ENCODE measurements around the gene KCNH1. TPM values are rescaled to one million over a fixed set of nuclear protein-coding genes. Genes with fewer than 3 reads are reported as not detected.

The KCNH1 gene
- total RNA-seq, 1 donor from 2014 or later, result not detected

DNA sequence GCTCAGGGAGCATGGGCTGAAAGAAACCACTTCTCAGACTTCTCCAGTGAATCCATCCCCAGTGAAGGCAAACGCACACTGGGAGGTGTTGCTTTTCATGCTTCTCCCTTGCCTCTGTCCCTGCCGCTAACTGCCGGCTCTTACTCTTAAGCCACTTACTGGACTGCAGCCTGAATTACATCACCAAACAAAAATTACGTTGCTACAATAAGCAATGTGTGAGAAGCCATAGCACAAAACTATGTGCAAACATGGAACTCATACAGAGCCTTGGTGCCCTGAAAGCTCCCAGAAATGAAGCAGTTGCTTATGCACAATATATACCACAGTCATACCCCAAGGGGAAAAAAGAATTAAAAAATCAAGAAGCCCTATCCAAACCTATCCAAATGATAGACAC, 375.2 kb downstream of the KCNH1 start:
- Mint-ChIP-seq H3K36me3 (ENCODE audit: low read depth) (no peaks in the 10 kb centered on the region), H3K4me1 (no peaks in the 10 kb centered on the region), H3K27ac (no peak overlapping the region), H3K9me3 (no peaks in the 10 kb centered on the region), H3K27me3 (peaks cover 6% of the 10 kb centered on the region), H3K4me3 (no peak overlapping the region)
- intact Hi-C loops (cut with micrococcal nuclease), result no loop called here
- no peak for DNase-seq

DNA sequence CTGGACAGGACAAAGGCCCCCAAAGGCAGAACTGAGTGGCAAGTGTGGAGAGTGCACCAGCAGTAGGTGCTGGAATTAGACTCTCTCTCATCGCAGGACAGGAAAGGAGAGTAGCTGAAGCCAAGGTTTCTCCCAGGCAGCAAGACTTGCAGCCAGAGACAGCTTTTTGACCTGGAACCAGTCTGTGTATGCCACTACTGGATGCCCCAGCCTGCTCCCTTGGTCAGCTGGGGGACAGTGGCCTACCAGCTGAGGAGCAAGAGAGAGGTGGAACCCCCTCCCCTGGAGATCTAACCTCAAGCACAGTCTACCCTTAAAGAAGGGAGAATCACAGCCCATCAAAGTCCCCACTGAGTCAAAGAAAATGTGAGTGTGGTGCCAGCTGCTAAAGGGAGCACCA, 375.7 kb downstream of the KCNH1 start:
- DNase-seq, result no peak
- Mint-ChIP-seq H3K4me3 (no peak overlapping the region), H3K27me3 (peaks cover 4% of the 10 kb centered on the region), H3K9me3 (no peaks in the 10 kb centered on the region), H3K36me3 (ENCODE audit: low read depth) (no peaks in the 10 kb centered on the region), H3K27ac (no peak overlapping the region), H3K4me1 (no peaks in the 10 kb centered on the region)
- intact Hi-C loops (cut with micrococcal nuclease), result no loop called here

DNA sequence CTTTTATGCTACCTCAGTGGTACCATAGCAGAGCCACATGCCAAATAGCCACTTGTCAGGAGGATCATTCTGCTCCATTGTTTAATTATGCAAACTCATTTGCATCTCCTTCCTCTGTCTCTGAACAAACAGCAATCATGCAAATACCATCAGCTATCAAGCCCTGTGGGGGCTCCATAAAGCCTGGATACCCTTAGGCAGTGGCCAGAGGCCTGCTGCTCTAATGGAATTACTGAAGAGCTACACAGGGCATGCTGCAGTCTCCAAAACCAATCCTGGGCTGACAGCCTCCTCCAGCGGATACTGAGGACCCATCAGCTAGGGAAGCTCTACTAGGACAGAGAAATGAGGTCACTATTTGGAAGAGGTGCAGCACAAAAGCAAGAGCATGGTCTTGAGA, 376.3 kb downstream of the KCNH1 start:
- H3K9me3 Mint-ChIP-seq, result no peaks in the 10 kb centered on the region
- H3K4me3 Mint-ChIP-seq, result no peak overlapping the region
- no peak overlapping the region for H3K27ac Mint-ChIP-seq
- no peaks in the 10 kb centered on the region for H3K4me1 Mint-ChIP-seq
- no peaks in the 10 kb centered on the region for H3K36me3 Mint-ChIP-seq (ENCODE audit: low read depth)
- intact Hi-C loops (cut with micrococcal nuclease), result no loop called here
- H3K27me3 Mint-ChIP-seq, result peaks cover 4% of the 10 kb centered on the region
- no peak for DNase-seq

DNA sequence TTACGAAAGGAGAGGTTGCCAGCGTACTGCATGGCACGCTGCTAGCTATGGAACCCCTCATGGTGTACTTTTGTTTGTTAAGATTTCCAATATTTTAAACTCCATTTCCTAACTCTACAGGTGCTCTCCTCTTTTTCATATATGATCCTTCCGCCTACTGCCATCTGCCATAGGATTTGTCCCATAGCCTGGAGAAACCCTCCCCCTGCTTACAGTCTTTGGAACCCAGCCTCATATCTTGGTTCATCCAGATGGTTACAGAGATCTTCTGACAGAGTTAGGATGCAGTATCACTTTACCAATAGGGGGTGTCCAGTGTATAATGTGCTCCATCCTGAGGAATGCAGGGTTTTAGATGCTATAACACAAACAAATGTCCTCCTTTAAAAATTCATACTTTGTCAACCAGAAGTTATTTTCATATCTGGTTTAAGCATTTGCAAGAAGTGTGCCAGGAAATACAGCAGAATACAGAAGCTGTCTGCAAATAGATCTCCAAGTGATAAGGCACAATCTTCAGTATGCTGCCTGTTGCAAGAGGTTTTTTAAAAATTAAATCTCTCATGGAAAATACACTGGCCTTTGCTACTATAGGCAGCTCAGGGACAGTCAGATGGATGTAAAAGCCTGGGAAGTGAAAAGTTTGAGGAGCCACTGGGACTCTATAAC, 377.8 kb downstream of the KCNH1 start:
- intact Hi-C loops (cut with micrococcal nuclease), result no loop called here
- H3K4me1 Mint-ChIP-seq, result no peaks in the 10 kb centered on the region
- no peak overlapping the region for H3K4me3 Mint-ChIP-seq
- DNase-seq, result no peak
- H3K36me3 Mint-ChIP-seq (ENCODE audit: low read depth), result no peaks in the 10 kb centered on the region
- H3K27ac Mint-ChIP-seq, result no peak overlapping the region
- no peaks in the 10 kb centered on the region for H3K27me3 Mint-ChIP-seq
- no peaks in the 10 kb centered on the region for H3K9me3 Mint-ChIP-seq

DNA sequence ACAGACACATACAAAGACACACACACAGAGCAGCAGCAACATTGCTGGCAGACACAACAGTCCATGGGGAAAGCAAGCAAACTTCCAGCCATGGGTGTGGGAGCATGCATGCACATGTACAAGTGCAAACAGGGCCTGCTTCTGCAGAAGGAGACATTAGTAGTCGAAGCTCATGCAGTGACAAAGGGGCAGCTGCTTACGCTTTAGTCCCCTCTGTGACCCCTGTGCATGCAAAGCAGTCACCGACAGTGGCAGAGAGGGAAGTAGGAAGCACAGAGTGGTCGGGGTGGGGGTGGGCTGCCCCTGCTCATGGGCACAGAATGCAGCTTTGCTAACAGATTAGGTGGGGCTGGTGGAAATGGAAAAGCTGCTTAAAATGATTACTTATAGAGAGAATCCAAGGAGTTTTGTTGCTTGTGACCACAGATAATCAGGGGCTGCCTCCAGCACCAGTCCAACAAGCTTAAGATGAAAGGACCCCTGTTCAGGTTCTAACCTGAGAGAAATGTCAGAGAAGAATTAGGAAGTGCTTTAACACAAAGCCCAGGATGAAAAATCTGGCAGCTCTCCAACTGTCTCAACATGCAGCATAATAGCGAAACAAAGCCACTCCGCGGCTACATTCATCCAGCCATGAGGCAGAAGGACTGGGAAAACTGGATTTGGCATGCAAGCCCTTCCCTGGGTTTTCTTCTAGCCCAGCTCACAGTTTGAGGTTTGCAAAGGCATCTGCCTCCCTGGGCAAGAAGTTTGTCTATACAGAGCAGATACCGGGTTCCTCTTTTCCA, 378.9 kb downstream of the KCNH1 start:
- intact Hi-C loops (cut with micrococcal nuclease), result no loop called here
- Mint-ChIP-seq H3K27ac (no peak overlapping the region), H3K27me3 (no peaks in the 10 kb centered on the region), H3K9me3 (no peaks in the 10 kb centered on the region), H3K36me3 (ENCODE audit: low read depth) (no peaks in the 10 kb centered on the region), H3K4me3 (no peak overlapping the region), H3K4me1 (no peaks in the 10 kb centered on the region)
- DNase-seq, result no peak

DNA sequence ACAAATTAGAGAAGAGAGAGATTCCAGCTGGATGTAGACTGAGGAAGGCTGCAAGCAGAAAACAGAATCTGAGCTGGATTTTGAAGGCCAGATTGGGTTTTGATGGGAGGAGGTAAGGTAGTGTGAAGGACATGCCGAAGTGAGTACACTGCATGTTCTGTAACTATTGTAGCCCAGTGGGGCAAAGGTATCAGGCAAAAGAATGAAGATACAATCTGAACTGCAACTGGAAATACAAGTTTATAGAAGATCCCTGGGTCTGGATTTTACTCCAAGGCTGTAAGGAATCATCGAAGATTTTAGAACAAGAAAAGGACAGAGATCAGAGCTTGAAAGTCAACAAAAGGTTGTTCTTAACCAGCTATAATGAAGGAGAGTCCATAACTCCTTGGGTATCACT, 382.0 kb downstream of the KCNH1 start:
- intact Hi-C loops (cut with micrococcal nuclease), result no loop called here
- Mint-ChIP-seq H3K9me3 (no peaks in the 10 kb centered on the region), H3K4me1 (no peaks in the 10 kb centered on the region), H3K27me3 (no peaks in the 10 kb centered on the region), H3K4me3 (no peak overlapping the region), H3K36me3 (ENCODE audit: low read depth) (no peaks in the 10 kb centered on the region), H3K27ac (no peak overlapping the region)
- no peak for DNase-seq

DNA sequence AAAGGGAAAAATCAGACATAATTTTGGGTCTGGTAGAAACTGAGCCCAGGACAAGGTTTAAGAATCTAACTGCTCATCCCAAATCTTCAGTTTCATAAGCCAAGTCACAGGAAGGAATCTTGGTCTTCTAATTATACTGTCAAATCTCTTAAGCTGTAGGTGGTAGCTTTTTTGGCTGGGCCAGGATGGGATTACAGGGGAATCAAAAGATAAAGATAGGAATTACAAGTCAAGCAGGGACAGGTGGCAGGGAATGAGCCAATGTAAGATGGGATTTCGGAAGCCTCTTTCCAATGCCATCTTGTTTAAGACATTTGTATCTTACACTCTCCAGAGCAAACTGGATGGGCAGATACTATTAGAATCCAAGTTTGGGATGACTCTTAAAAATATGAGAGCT, 383.5 kb downstream of the KCNH1 start:
- intact Hi-C loops (cut with micrococcal nuclease), result no loop called here
- H3K4me3 Mint-ChIP-seq, result no peak overlapping the region
- H3K4me1 Mint-ChIP-seq, result no peaks in the 10 kb centered on the region
- no peaks in the 10 kb centered on the region for H3K27me3 Mint-ChIP-seq
- no peaks in the 10 kb centered on the region for H3K36me3 Mint-ChIP-seq (ENCODE audit: low read depth)
- no peaks in the 10 kb centered on the region for H3K9me3 Mint-ChIP-seq
- no peak for DNase-seq
- no peak overlapping the region for H3K27ac Mint-ChIP-seq

DNA sequence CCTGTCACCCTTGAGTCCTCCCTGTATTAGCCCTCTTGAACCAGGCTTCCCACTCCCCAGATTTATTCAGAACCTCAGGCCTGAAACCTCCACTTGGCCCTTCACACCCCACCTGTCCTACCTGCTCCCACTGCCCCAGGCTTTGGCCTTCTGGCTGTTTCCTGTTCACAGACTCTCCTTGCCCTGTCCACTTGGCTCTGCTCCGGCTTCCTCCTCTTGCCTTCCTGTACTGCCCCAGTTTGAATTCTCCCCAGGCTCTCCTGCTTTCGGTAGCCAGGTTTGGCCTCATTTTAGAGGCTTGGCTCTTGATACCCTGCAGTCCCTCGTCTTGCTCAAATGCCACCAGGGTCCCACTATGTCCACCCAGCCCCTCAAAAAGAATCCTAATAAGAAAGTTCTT, 385.2 kb downstream of the KCNH1 start:
- H3K27me3 Mint-ChIP-seq, result no peaks in the 10 kb centered on the region
- H3K27ac Mint-ChIP-seq, result no peak overlapping the region
- DNase-seq, result no peak
- H3K4me1 Mint-ChIP-seq, result no peaks in the 10 kb centered on the region
- no peaks in the 10 kb centered on the region for H3K36me3 Mint-ChIP-seq (ENCODE audit: low read depth)
- intact Hi-C loops (cut with micrococcal nuclease), result no loop called here
- H3K9me3 Mint-ChIP-seq, result no peaks in the 10 kb centered on the region
- H3K4me3 Mint-ChIP-seq, result no peak overlapping the region

DNA sequence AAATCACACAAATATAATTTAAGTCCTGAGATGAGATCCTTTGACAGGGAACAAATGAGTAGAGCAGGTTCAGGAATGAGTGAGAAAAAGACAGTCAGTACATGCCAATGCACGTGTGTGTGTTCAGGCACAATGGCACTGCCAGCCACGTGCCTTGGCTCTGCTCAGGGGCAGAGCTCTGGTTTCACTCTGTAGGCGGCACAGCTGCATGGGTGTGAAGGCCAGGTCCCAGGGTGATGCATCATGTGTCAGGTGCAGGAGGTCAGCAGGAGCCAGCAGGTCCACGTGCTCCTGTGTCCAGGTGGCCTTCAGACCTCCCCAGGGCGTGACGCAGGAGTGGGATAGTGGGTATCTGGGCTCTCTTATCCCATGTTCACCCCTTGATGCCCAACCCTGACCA, 386.1 kb downstream of the KCNH1 start:
- Mint-ChIP-seq H3K4me3 (no peak overlapping the region), H3K9me3 (no peaks in the 10 kb centered on the region), H3K27ac (no peak overlapping the region), H3K36me3 (ENCODE audit: low read depth) (no peaks in the 10 kb centered on the region), H3K27me3 (no peaks in the 10 kb centered on the region), H3K4me1 (no peaks in the 10 kb centered on the region)
- intact Hi-C loops (cut with micrococcal nuclease), result no loop called here
- no peak for DNase-seq

DNA sequence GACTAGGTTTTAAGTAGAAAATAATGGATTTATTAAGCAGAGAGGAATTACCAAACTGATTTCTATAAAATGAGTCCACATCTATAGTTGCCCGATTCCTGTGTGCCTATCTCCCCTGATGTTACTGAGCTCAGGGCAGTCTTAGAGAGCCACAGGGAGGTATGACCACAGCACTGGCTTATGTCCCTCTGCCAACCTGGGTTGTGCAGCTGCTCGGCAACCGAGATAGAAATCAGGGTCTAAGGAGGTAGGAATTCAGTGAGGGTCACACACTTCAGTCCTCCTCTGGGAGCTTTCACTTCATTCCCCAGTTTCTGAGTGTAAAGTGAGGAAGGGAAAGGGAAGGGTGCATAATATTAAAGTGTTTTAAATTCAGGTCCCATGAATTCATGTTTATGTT, 386.8 kb downstream of the KCNH1 start:
- H3K27ac Mint-ChIP-seq, result no peak overlapping the region
- no peaks in the 10 kb centered on the region for H3K27me3 Mint-ChIP-seq
- no peaks in the 10 kb centered on the region for H3K36me3 Mint-ChIP-seq (ENCODE audit: low read depth)
- H3K4me1 Mint-ChIP-seq, result no peaks in the 10 kb centered on the region
- intact Hi-C loops (cut with micrococcal nuclease), result no loop called here
- H3K4me3 Mint-ChIP-seq, result no peak overlapping the region
- no peak for DNase-seq
- H3K9me3 Mint-ChIP-seq, result no peaks in the 10 kb centered on the region

DNA sequence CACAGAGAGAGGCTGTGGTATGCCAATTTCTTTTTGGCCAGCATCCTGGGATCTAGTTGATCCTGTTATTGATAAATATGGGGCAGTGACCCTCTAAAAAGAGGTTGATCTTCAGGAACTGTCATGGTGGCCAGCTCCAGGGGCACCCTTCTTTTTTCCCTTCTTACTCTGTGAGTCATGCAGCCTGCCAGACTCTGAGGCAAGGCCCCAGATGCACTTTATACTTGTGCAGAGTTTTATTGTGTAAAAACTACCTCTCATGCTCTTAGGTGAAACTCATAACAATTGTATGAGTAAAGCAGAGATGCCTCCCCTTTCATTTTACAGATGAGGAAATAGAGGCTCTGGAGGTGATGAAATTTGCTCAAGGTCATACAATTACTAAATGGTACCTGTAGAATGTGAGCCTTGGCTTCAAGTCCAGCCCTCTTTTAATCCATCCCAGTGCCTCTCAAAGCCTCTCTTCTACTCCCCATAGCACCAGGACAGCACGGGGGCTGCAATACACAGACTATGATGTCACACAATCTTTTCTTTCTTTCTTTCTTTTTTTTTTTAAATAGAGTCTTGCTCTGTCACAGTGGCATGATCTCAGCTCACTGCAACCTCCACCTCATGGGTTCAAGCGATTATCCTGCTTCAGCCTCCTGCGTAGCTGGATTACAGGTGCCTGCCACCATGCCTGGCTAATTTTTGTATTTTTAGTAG, 387.8 kb downstream of the KCNH1 start:
- Mint-ChIP-seq H3K27ac (no peak overlapping the region), H3K4me3 (no peak overlapping the region), H3K4me1 (no peaks in the 10 kb centered on the region), H3K36me3 (ENCODE audit: low read depth) (no peaks in the 10 kb centered on the region), H3K9me3 (no peaks in the 10 kb centered on the region), H3K27me3 (no peaks in the 10 kb centered on the region)
- intact Hi-C loops (cut with micrococcal nuclease), result no loop called here
- DNase-seq, result no peak

DNA sequence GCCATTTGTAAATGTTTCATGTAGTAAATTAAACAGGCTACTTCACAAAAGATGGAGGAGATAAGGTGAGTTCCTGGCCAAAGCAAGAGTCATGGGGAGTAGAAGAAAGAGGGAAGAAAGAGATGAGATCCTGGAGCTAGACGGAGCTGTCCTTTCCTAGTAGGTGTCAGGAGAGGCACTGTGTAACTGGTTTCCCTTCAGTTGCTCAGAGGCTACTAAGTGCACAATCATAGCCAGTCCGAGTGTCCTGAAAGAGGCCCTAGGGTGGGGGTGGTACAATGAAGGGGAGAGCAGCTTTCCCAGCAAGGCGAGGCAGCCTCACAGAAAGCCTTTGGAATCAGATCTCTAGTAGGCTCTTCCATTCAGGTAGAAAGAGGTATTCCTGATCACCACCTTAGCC, 390.9 kb downstream of the KCNH1 start:
- H3K4me3 Mint-ChIP-seq, result no peak overlapping the region
- DNase-seq, result no peak
- H3K27me3 Mint-ChIP-seq, result no peaks in the 10 kb centered on the region
- intact Hi-C loops (cut with micrococcal nuclease), result no loop called here
- no peaks in the 10 kb centered on the region for H3K4me1 Mint-ChIP-seq
- H3K27ac Mint-ChIP-seq, result no peak overlapping the region
- H3K9me3 Mint-ChIP-seq, result no peaks in the 10 kb centered on the region
- H3K36me3 Mint-ChIP-seq (ENCODE audit: low read depth), result no peaks in the 10 kb centered on the region

DNA sequence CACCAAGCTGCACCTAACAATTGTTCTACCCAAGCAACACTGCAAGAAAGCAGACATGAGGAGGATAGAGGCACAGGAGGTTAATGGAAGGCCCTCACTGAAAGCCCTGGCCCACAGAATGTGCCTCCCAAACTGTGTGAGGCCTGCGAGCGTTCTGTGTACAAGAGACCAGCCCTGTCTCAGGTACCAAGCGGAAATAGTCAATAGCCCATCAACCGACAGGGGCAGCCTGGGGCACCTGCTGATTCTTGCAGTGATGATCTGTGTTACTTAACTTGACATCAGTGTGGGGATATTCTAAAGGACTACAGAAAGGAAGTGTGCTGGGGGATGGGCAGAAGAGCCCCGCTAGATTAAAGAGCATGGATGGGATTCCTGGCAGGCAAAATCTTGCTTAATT, 392.4 kb downstream of the KCNH1 start:
- H3K27ac Mint-ChIP-seq, result no peak overlapping the region
- no peaks in the 10 kb centered on the region for H3K4me1 Mint-ChIP-seq
- no peaks in the 10 kb centered on the region for H3K27me3 Mint-ChIP-seq
- H3K36me3 Mint-ChIP-seq (ENCODE audit: low read depth), result no peaks in the 10 kb centered on the region
- intact Hi-C loops (cut with micrococcal nuclease), result no loop called here
- H3K4me3 Mint-ChIP-seq, result no peak overlapping the region
- no peaks in the 10 kb centered on the region for H3K9me3 Mint-ChIP-seq
- no peak for DNase-seq

DNA sequence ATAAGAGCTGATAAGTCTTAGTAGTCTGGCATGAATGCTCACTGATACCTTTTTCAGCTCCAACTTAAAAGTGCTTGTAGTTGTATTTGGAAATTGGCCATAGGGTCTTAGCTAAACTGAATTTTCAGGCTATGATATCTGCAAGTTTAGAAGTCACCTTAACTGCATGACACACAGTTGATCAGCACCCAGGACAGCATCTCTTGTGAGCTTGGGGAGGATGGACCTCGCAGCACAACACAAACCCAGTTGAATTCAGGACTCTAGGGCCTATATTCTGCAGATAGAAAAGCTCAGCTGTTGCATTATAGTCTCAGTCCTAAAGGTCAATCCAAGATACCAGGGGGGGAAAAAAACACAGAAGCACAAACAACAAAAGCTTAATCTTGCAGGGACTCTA, 394.3 kb downstream of the KCNH1 start:
- intact Hi-C loops (cut with micrococcal nuclease), result no loop called here
- H3K36me3 Mint-ChIP-seq (ENCODE audit: low read depth), result no peaks in the 10 kb centered on the region

More for the DNA sequence above, 394.3 kb downstream of the KCNH1 start:
- no peak overlapping the region for H3K27ac Mint-ChIP-seq
- no peaks in the 10 kb centered on the region for H3K4me1 Mint-ChIP-seq
- DNase-seq, result no peak
- H3K27me3 Mint-ChIP-seq, result no peaks in the 10 kb centered on the region
- H3K9me3 Mint-ChIP-seq, result no peaks in the 10 kb centered on the region
- no peak overlapping the region for H3K4me3 Mint-ChIP-seq

Data from activated CD4-positive, alpha-beta T cell treated with anti-CD3 and anti-CD28 coated beads, Interleukin-2, amount 10 ng/mL, durations not matched to agents 24 days and 14 days (primary cell).